A673 (cell line): Measurements from ENCODE around the gene TET1.

Experiments used
- CTCF ChIP-seq: fragments of 300-800, 200-600 bp; sonication (generic); conservative IDR thresholded peaks from 2 replicates; pipeline ENCODE4 v1.5.1; 2017; ENCODE audit warnings: low read depth, mild to moderate bottlenecking, antibody characterized with exemption, low read length, moderate library complexity, mixed read lengths
- EZH2 ChIP-seq: fragments of 200-600 bp; sonication (generic); IDR thresholded peaks from 2 replicates; pipeline ENCODE4 v1.6.1; 2017; ENCODE audit warnings: borderline replicate concordance, low read depth, mild to moderate bottlenecking, mixed read lengths, antibody characterized with exemption, low read length; ENCODE audit not compliant: poor library complexity, severe bottlenecking

DNA sequence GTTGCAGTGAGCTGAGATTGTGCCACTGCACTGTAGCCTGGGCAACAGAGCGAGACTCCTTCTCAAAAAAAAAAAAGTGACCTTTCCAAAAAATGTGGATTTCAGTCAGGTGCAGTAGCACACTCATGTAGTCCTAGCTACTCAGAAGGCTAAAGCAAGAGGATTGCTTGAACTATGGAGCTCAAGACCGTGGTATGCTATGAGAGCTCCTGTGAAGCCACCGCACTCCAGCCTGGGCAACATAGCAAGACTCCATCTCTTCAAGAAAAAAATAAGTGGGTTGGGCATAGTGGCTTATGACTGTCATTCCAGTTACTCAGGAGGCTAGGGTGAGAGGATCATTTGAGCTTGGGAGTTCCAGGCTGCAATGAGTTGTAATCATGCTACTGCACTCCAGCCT lies 51.1 kb downstream of the TET1 start:
- no peak for TF ChIP-seq CTCF
- no peak for TF ChIP-seq EZH2
